ENCODE measurements around the gene NRXN2.

GRCh38 chr11:64562723-64563351 is 160.2 kb downstream of the NRXN2 start:
- TF ChIP-seq CTCF (conservative IDR thresholded peaks at IDR 0.05) (no peak), ZFX (IDR thresholded peaks at IDR 0.05) (no peak)

Data from C4-2B (cell line).